HAP-1 (cell line): ENCODE results near the gene IGSF22.

Experiments used
- DNase-seq, 2 experiments: peaks; one replicate each; pipeline ENCODE4 v3.0.0-alpha.2; 2016 to 2020; ENCODE audit warnings: low spot score in 2 of 2
- H3K27me3 ChIP-seq: fragments of 250-450 bp; sonication (Bioruptor Pico); 2 replicates; pipeline ENCODE4 v1.5.1; 2020; ENCODE audit warnings: low read depth, mild to moderate bottlenecking, moderate library complexity
- H3K36me3 ChIP-seq: fragments of 250-450 bp; sonication (Bioruptor Pico); replicated peaks from 2 replicates; pipeline ENCODE4 v1.5.1; 2020; ENCODE audit warnings: mild to moderate bottlenecking
- H3K4me1 ChIP-seq: fragments of 250-450 bp; sonication (Bioruptor Pico); 2 replicates; pipeline ENCODE4 v1.5.1; 2020; ENCODE audit warnings: mild to moderate bottlenecking
- H3K4me3 ChIP-seq: fragments of 250-450 bp; sonication (Bioruptor Pico); 2 replicates; pipeline ENCODE4 v1.5.1; 2020; ENCODE audit warnings: mild to moderate bottlenecking, moderate library complexity
- H3K9me3 ChIP-seq: fragments of 250-450 bp; sonication (Bioruptor Pico); 2 replicates; pipeline ENCODE4 v1.5.1; 2020; ENCODE audit warnings: mild to moderate bottlenecking, moderate library complexity
- in situ Hi-C: fragments of 300-500 bp; cut with MboI; formaldehyde crosslinking; loops from 3 replicates; pipeline ENCODE4 v1.14.3; 2020; ENCODE audit warnings: low sequenced_read_pairs, inconsistent platforms, mixed read lengths

The IGSF22 gene

GRCh38 chr11:18736590-18737148, 10.7 kb upstream of the IGSF22 start:
- in situ Hi-C loops = loop anchor here (25.0 kb wide), 1 partner anchor 199 kb away; the partner anchor contains the start of gene TSG101
- H3K27me3 ChIP-seq = no peaks in the 10 kb centered on the region
- no peaks in the 10 kb centered on the region for H3K36me3 ChIP-seq
- H3K9me3 ChIP-seq = no peaks in the 10 kb centered on the region
- H3K4me3 ChIP-seq = no peak overlapping the region
- no peak for DNase-seq
- H3K4me1 ChIP-seq = no peaks in the 10 kb centered on the region

DNA sequence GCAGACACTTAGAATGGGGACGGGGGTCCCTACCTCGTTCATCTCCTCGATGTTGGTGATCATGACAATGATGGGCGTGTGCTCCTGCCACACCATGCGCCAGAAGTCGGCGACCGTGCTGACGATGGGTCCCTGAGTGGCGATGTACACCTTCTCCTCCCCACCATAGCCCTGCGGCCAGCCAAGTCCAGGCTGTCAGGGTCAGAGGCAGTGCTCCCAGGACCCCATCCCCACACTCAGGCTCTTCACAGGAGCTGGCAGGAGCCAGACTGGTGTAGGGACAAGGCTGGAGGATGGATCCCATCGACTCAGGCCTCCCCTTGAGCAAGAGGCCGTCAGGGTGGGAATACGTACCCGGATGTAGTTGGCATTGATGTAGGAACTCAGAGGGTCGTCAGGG, 7.2 kb upstream of the IGSF22 start:
- Histone ChIP-seq H3K36me3 (no peaks in the 10 kb centered on the region), H3K4me1 (no peaks in the 10 kb centered on the region), H3K4me3 (no peak overlapping the region), H3K27me3 (no peaks in the 10 kb centered on the region), H3K9me3 (no peaks in the 10 kb centered on the region)
- in situ Hi-C loops = loop anchor here (25.0 kb wide), 1 partner anchor 196 kb away; the partner anchor contains the start of gene TSG101
- DNase-seq = no peak

GRCh38 chr11:18731949-18732821, 6.2 kb upstream of the IGSF22 start:
- Histone ChIP-seq H3K4me1 (no peaks in the 10 kb centered on the region), H3K9me3 (no peaks in the 10 kb centered on the region), H3K27me3 (no peaks in the 10 kb centered on the region), H3K4me3 (no peak overlapping the region), H3K36me3 (no peaks in the 10 kb centered on the region)
- in situ Hi-C loops = loop anchor here (25.0 kb wide), 1 partner anchor 195 kb away; the partner anchor contains the start of gene TSG101
- DNase-seq = peak; percentile 28 to 78

GRCh38 chr11:18731441-18731840, 5.5 kb upstream of the IGSF22 start:
- H3K36me3 ChIP-seq = no peaks in the 10 kb centered on the region
- H3K4me1 ChIP-seq = no peaks in the 10 kb centered on the region
- no peak for DNase-seq
- no peaks in the 10 kb centered on the region for H3K9me3 ChIP-seq
- H3K27me3 ChIP-seq = no peaks in the 10 kb centered on the region
- in situ Hi-C loops = loop anchor here (25.0 kb wide), 1 partner anchor 194 kb away; the partner anchor contains the start of gene TSG101
- H3K4me3 ChIP-seq = no peak overlapping the region

- Histone ChIP-seq H3K4me1 (no peaks in the 10 kb centered on the region), H3K27me3 (no peaks in the 10 kb centered on the region), H3K9me3 (no peaks in the 10 kb centered on the region), H3K36me3 (no peaks in the 10 kb centered on the region), H3K4me3 (no peak overlapping the region)
- no peak for DNase-seq
- in situ Hi-C loops = loop anchor here (25.0 kb wide), 1 partner anchor 193 kb away; the partner anchor contains the start of gene TSG101
Measured at GRCh38 chr11:18730020-18730419, 4.0 kb upstream of the IGSF22 start.

GRCh38 chr11:18729426-18729825, 3.4 kb upstream of the IGSF22 start:
- no peak for DNase-seq
- H3K36me3 ChIP-seq = no peaks in the 10 kb centered on the region
- in situ Hi-C loops = loop anchor here (25.0 kb wide), 1 partner anchor 192 kb away; the partner anchor contains the start of gene TSG101
- H3K9me3 ChIP-seq = no peaks in the 10 kb centered on the region
- H3K4me3 ChIP-seq = no peak overlapping the region
- no peaks in the 10 kb centered on the region for H3K4me1 ChIP-seq
- H3K27me3 ChIP-seq = no peaks in the 10 kb centered on the region

GRCh38 chr11:18728658-18729057, 2.7 kb upstream of the IGSF22 start:
- Histone ChIP-seq H3K4me3 (no peak overlapping the region), H3K9me3 (no peaks in the 10 kb centered on the region), H3K36me3 (no peaks in the 10 kb centered on the region), H3K27me3 (no peaks in the 10 kb centered on the region), H3K4me1 (no peaks in the 10 kb centered on the region)
- DNase-seq = no peak
- in situ Hi-C loops = loop anchor here (25.0 kb wide), 1 partner anchor 191 kb away; the partner anchor contains the start of gene TSG101

GRCh38 chr11:18727479-18728236, 1.7 kb upstream of the IGSF22 start:
- in situ Hi-C loops = loop anchor here (25.0 kb wide), 1 partner anchor 190 kb away; the partner anchor contains the start of gene TSG101
- Histone ChIP-seq H3K27me3 (no peaks in the 10 kb centered on the region), H3K4me1 (no peaks in the 10 kb centered on the region), H3K4me3 (no peak overlapping the region), H3K9me3 (no peaks in the 10 kb centered on the region), H3K36me3 (no peaks in the 10 kb centered on the region)
- DNase-seq = peak; percentile 22 to 75

DNA sequence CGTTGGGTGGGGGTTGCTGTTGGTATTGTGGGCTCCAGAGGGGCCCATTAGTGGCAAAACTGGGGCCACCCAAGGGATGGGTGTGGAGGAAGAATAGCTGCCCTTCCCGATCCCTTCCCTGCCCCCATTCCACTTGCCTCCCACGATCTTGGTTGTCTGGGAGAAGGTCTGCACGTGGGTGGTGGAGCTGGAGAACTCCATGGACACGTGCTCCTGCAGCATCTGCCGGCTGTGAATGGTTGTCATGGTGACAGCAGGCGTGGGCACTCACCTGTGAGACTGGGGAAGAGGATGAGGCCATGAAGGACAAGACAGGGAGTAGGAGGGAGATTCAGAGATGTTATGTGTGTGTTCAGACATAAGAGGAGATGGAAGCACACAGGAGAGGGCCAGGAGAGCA, 2.0 kb downstream of the IGSF22 start:
- no peaks in the 10 kb centered on the region for H3K9me3 ChIP-seq
- H3K36me3 ChIP-seq = no peaks in the 10 kb centered on the region
- H3K4me1 ChIP-seq = no peaks in the 10 kb centered on the region
- no peaks in the 10 kb centered on the region for H3K27me3 ChIP-seq
- in situ Hi-C loops = no loop called here
- H3K4me3 ChIP-seq = no peak overlapping the region
- DNase-seq = no peak

- H3K4me3 ChIP-seq = no peak overlapping the region
- H3K9me3 ChIP-seq = no peaks in the 10 kb centered on the region
Measured at GRCh38 chr11:18722293-18722637, 3.7 kb downstream of the IGSF22 start.

GRCh38 chr11:18721561-18722292, 4.3 kb downstream of the IGSF22 start:
- DNase-seq = peak in 1 of 2 experiments; percentile 58
- H3K27me3 ChIP-seq = no peaks in the 10 kb centered on the region
- H3K9me3 ChIP-seq = no peaks in the 10 kb centered on the region
- H3K4me3 ChIP-seq = no peak overlapping the region
- no peaks in the 10 kb centered on the region for H3K4me1 ChIP-seq
- H3K36me3 ChIP-seq = no peaks in the 10 kb centered on the region
- in situ Hi-C loops = no loop called here

More at GRCh38 chr11:18722293-18722637, 3.7 kb downstream of the IGSF22 start:
- H3K27me3 ChIP-seq = no peaks in the 10 kb centered on the region
- H3K4me1 ChIP-seq = no peaks in the 10 kb centered on the region
- in situ Hi-C loops = no loop called here
- no peaks in the 10 kb centered on the region for H3K36me3 ChIP-seq
- DNase-seq = no peak

GRCh38 chr11:18720808-18721560, 5.0 kb downstream of the IGSF22 start:
- H3K4me1 ChIP-seq = no peaks in the 10 kb centered on the region
- no peak overlapping the region for H3K4me3 ChIP-seq
- in situ Hi-C loops = no loop called here
- no peaks in the 10 kb centered on the region for H3K9me3 ChIP-seq
- H3K27me3 ChIP-seq = no peaks in the 10 kb centered on the region
- H3K36me3 ChIP-seq = no peaks in the 10 kb centered on the region
- no peak for DNase-seq
